H9 (cell line): ENCODE results near the gene CCDC38. TPM values are rescaled to one million over a fixed set of nuclear protein-coding genes. Genes with fewer than 3 reads are reported as not detected.

Experiments used
- DNase-seq: peaks from one replicate; pipeline ENCODE4 v3.0.0-alpha.2; 2017
- H2AFZ ChIP-seq: one replicate; pipeline ENCODE4 v1.6.1; 2013; ENCODE audit warnings: mild to moderate bottlenecking, low read length, control low read depth, moderate library complexity
- H2AK5ac ChIP-seq: 2 replicates; pipeline ENCODE4 v1.6.1; 2013; ENCODE audit warnings: low read length, control low read depth, mixed read lengths; ENCODE audit not compliant: insufficient read length
- H2BK120ac ChIP-seq: one replicate; pipeline ENCODE4 v1.6.1; 2013; ENCODE audit warnings: low read depth, mild to moderate bottlenecking, low read length, control low read depth, inconsistent platforms; ENCODE audit not compliant: poor library complexity, severe bottlenecking
- H2BK12ac ChIP-seq: 2 replicates; pipeline ENCODE4 v1.6.1; 2013; ENCODE audit warnings: low read length, control low read depth, mixed read lengths, low read depth; ENCODE audit not compliant: insufficient read length
- H2BK15ac ChIP-seq: 2 replicates; pipeline ENCODE4 v1.6.1; 2013; ENCODE audit warnings: low read depth, low read length, control low read depth
- H2BK20ac ChIP-seq: one replicate; pipeline ENCODE4 v1.6.1; 2013; ENCODE audit warnings: low read depth, mild to moderate bottlenecking, low read length, control low read depth, inconsistent platforms; ENCODE audit not compliant: poor library complexity, severe bottlenecking
- H2BK5ac ChIP-seq: 2 replicates; pipeline ENCODE4 v1.6.1; 2013; ENCODE audit warnings: low read length, control low read depth, mixed read lengths; ENCODE audit not compliant: insufficient read length
- H3K14ac ChIP-seq: 2 replicates; pipeline ENCODE4 v1.6.1; 2013; ENCODE audit warnings: low read length, control low read depth; ENCODE audit not compliant: insufficient read depth
- H3K18ac ChIP-seq: 2 replicates; pipeline ENCODE4 v1.6.1; 2013; ENCODE audit warnings: low read depth, mild to moderate bottlenecking, mixed read lengths, low read length, control low read depth; ENCODE audit not compliant: insufficient read length
- H3K23ac ChIP-seq: 2 replicates; pipeline ENCODE4 v1.6.1; 2013; ENCODE audit warnings: low read length, control low read depth, mixed read lengths, low read depth; ENCODE audit not compliant: insufficient read length
- H3K23me2 ChIP-seq: 2 replicates; pipeline ENCODE4 v1.6.1; 2013; ENCODE audit warnings: low read depth, mild to moderate bottlenecking, mixed read lengths, low read length, control low read depth; ENCODE audit not compliant: insufficient read length, poor library complexity, severe bottlenecking
- H3K27ac ChIP-seq: 2 replicates; pipeline ENCODE4 v1.5.1; 2013; ENCODE audit warnings: low read length, control low read depth, mixed read lengths, low read depth; ENCODE audit not compliant: insufficient read length
- H3K27me3 ChIP-seq: 2 replicates; pipeline ENCODE4 v1.6.1; 2013; ENCODE audit warnings: low read length, control low read depth, inconsistent platforms; ENCODE audit not compliant: insufficient read depth
- H3K4ac ChIP-seq: 2 replicates; pipeline ENCODE4 v1.6.1; 2013; ENCODE audit warnings: low read depth, mild to moderate bottlenecking, control low read depth, inconsistent platforms, low read length, moderate library complexity
- H3K4me1 ChIP-seq: 2 replicates; pipeline ENCODE4 v1.6.1; 2013; ENCODE audit warnings: low read length, control low read depth, inconsistent platforms; ENCODE audit not compliant: insufficient read depth
- H3K4me2 ChIP-seq: 2 replicates; pipeline ENCODE4 v1.6.1; 2013; ENCODE audit warnings: low read length, control low read depth, mixed read lengths; ENCODE audit not compliant: insufficient read length, insufficient read depth
- H3K56ac ChIP-seq: 2 replicates; pipeline ENCODE4 v1.6.1; 2013; ENCODE audit warnings: low read depth, mild to moderate bottlenecking, mixed read lengths, low read length, control low read depth; ENCODE audit not compliant: insufficient read length
- H3K79me1 ChIP-seq: 2 replicates; pipeline ENCODE4 v1.6.1; 2013; ENCODE audit warnings: low read depth, mild to moderate bottlenecking, moderate library complexity, low read length, control low read depth, inconsistent platforms; ENCODE audit not compliant: insufficient read depth, poor library complexity, severe bottlenecking
- H3K79me2 ChIP-seq: 2 replicates; pipeline ENCODE4 v1.6.1; 2013; ENCODE audit warnings: low read length, control low read depth, inconsistent platforms; ENCODE audit not compliant: insufficient read depth
- H3K9ac ChIP-seq: 2 replicates; pipeline ENCODE4 v1.6.1; 2013; ENCODE audit warnings: low read length, control low read depth, mixed read lengths; ENCODE audit not compliant: insufficient read length; ENCODE audit errors: extremely low read depth
- H3K9me3 ChIP-seq: one replicate; pipeline ENCODE4 v1.6.1; 2013; ENCODE audit warnings: low read depth, low read length, inconsistent platforms; ENCODE audit not compliant: control insufficient read depth
- H3T11ph ChIP-seq: one replicate; pipeline ENCODE4 v1.6.1; 2013; ENCODE audit warnings: mild to moderate bottlenecking, low read length, control low read depth, inconsistent platforms
- H4K20me1 ChIP-seq: one replicate; pipeline ENCODE4 v1.6.1; 2013; ENCODE audit not compliant: control insufficient read depth, insufficient read length, insufficient read depth
- H4K5ac ChIP-seq: 2 replicates; pipeline ENCODE4 v1.6.1; 2013; ENCODE audit warnings: low read depth, mild to moderate bottlenecking, mixed read lengths, low read length, control low read depth; ENCODE audit not compliant: insufficient read length
- H4K8ac ChIP-seq: replicated peaks from 2 replicates; pipeline ENCODE4 v1.6.1; 2013; ENCODE audit warnings: low read length, control low read depth, mixed read lengths, low read depth; ENCODE audit not compliant: insufficient read length
- H4K91ac ChIP-seq: 2 replicates; pipeline ENCODE4 v1.6.1; 2013; ENCODE audit warnings: low read depth, mild to moderate bottlenecking, moderate library complexity, mixed read lengths, low read length, control low read depth; ENCODE audit not compliant: insufficient read length
- H3K27ac Mint-ChIP-seq, 3 experiments: 2 replicates in 2 of 3; 3 replicates in 1 of 3; pipeline ENCODE4 v1.8.0; 2020 to 2021; ENCODE audit warnings: mixed read lengths in 3 of 3, mild to moderate bottlenecking in 1 of 3, moderate library complexity in 1 of 3
- H3K27me3 Mint-ChIP-seq: 2 replicates; pipeline ENCODE4 v1.8.0; 2021; ENCODE audit warnings: low read depth, mild to moderate bottlenecking, moderate library complexity, mixed read lengths
- H3K36me3 Mint-ChIP-seq, 3 experiments: 2 replicates in 2 of 3; 3 replicates in 1 of 3; pipeline ENCODE4 v1.8.0; 2020 to 2021; ENCODE audit warnings: low read depth in 3 of 3, mixed read lengths in 3 of 3; ENCODE audit not compliant: insufficient read depth in 1 of 3
- H3K4me1 Mint-ChIP-seq, 2 experiments: 2 replicates each; pipeline ENCODE4 v1.8.0; 2020; ENCODE audit warnings: mixed read lengths in 2 of 2
- H3K4me3 Mint-ChIP-seq, 2 experiments: 2 replicates in 1 of 2; 3 replicates in 1 of 2; pipeline ENCODE4 v1.8.0; 2020 to 2021; ENCODE audit warnings: mild to moderate bottlenecking in 2 of 2, mixed read lengths in 2 of 2, moderate library complexity in 1 of 2
- H3K9me3 Mint-ChIP-seq, 2 experiments: 2 replicates in 1 of 2; 3 replicates in 1 of 2; pipeline ENCODE4 v1.8.0; 2020; ENCODE audit warnings: mild to moderate bottlenecking in 2 of 2, mixed read lengths in 2 of 2, moderate library complexity in 1 of 2
- CTCF ChIP-seq: fragments of 200-600 bp; sonication (generic); conservative IDR thresholded peaks from 3 replicates; pipeline ENCODE4 v1.8.0; 2021; ENCODE audit warnings: antibody characterized with exemption, mild to moderate bottlenecking
- total RNA-seq: library from RNA; stranded (reverse); gene quantifications from 2 replicates; pipeline ENCODE4 v1.2.1, GENCODE V29; 2021

The CCDC38 gene
- total RNA-seq, 1 experiment from 2014 or later, result not detected

- Histone ChIP-seq H3K9ac (no peak overlapping the region), H3K79me1 (peaks cover 8% of the 10 kb centered on the region), H2BK12ac (no peak overlapping the region), H2AK5ac (no peak overlapping the region), H3T11ph (no peak overlapping the region), H3K56ac (no peak overlapping the region), H3K4me1 (no peaks in the 10 kb centered on the region), H2AFZ (no peak overlapping the region), H4K5ac (no peak overlapping the region), H2BK5ac (no peak overlapping the region), H3K27me3 (no peaks in the 10 kb centered on the region), H4K91ac (no peak overlapping the region), H3K79me2 (peaks cover 30% of the 10 kb centered on the region; the same call in 1 of the 2 replicates), H2BK15ac (no peak overlapping the region), H3K27ac (no peak overlapping the region), H3K23ac (no peak overlapping the region), H3K9me3 (no peaks in the 10 kb centered on the region), H2BK20ac (no peak overlapping the region), H3K23me2 (peaks cover 8% of the 10 kb centered on the region), H4K8ac (no peak overlapping the region), H2BK120ac (no peak overlapping the region), H4K20me1 (peaks cover 4% of the 10 kb centered on the region), H3K4me2 (no peak overlapping the region), H3K4ac (no peak overlapping the region), H3K14ac (no peak overlapping the region), H3K18ac (no peak overlapping the region)
- Mint-ChIP-seq H3K27ac (peak overlapping the region in 1 of 3 experiments; percentile 14; a peak in 1 of 7 replicates), H3K4me3 (no peak overlapping the region), H3K27me3 (no peaks in the 10 kb centered on the region), H3K4me1 (no peaks in the 10 kb centered on the region; a peak in 2 of 4 replicates), H3K36me3 (peaks cover 44 to 58% (median 55%) of the 10 kb centered on the region in 3 experiments), H3K9me3 (peaks cover 12 to 14% of the 10 kb centered on the region in 2 experiments)
- TF ChIP-seq CTCF, result no peak
- DNase-seq, result no peak
Measured at GRCh38 chr12:95863337-95863736, 79.1 kb downstream of the CCDC38 start.
